ENCODE measurements around the gene WWC2. TPM values are rescaled to one million over a fixed set of nuclear protein-coding genes. Genes with fewer than 3 reads are reported as not detected.

Gene WWC2
- total RNA-seq, 1 experiment from 2014 or later, result 80.3 TPM

- TF ChIP-seq TCF7L2 (IDR thresholded peaks at IDR 0.05; ENCODE audit: low read depth, low read length), result no peak
- TF ChIP-seq POLR2AphosphoS5 (IDR thresholded peaks at IDR 0.05; ENCODE audit: low read depth, low read length), result no peak
- TF ChIP-seq CTCF (IDR thresholded peaks at IDR 0.05), result peak; percentile 31; the same call in 1 of the 2 replicates
- no peak overlapping the region for H3K27ac ChIP-seq (ENCODE audit: low read length)
- H3K27me3 ChIP-seq (ENCODE audit: control insufficient read depth, insufficient read depth, low read length), result no peaks in the 10 kb centered on the region
- no peaks in the 10 kb centered on the region for H3K36me3 ChIP-seq (ENCODE audit: control insufficient read depth, insufficient read depth, low read length)
- no peak for DNase-seq (ENCODE audit: low read depth, low spot score)
- POLR2A ChIA-PET, result no interaction called here
- H3K9me3 ChIP-seq (ENCODE audit: control insufficient read depth, insufficient read depth, low read depth, low read length), result no peaks in the 10 kb centered on the region
- no peak overlapping the region for H3K4me3 ChIP-seq (ENCODE audit: low read depth in 2 of 2, low read length in 2 of 2)
- intact Hi-C loops (cut with micrococcal nuclease; ENCODE audit: unreplicated experiment), result no loop called here
- no TSS peak for BruUV-seq (replicated peaks)
- peaks cover 22% of the 10 kb centered on the region for H3K4me1 ChIP-seq (ENCODE audit: control insufficient read depth, insufficient read depth, low read length)
- CTCF ChIA-PET, result no interaction called here
- in situ Hi-C loops (cut with HindIII; ENCODE audit: low pct_unique_long_range_greater_than_20kb, low sequenced_read_pairs), result no loop called here
- ATAC-seq, result no peak
Observed at GRCh38 chr4:183107891-183108459, 8.9 kb downstream of the WWC2 start.

- intact Hi-C loops (cut with micrococcal nuclease; ENCODE audit: unreplicated experiment) (no loop called here), in situ Hi-C loops (cut with HindIII; ENCODE audit: low pct_unique_long_range_greater_than_20kb, low sequenced_read_pairs) (no loop called here)
- TF ChIP-seq REST (IDR thresholded peaks at IDR 0.05; ENCODE audit: insufficient read depth in 1 of 2, low read depth in 2 of 2, low read length in 1 of 2), result no peak
- TF ChIP-seq CTCF (IDR thresholded peaks at IDR 0.05), result no peak
- no peak for TF ChIP-seq POLR2AphosphoS5 (IDR thresholded peaks at IDR 0.05; ENCODE audit: low read depth, low read length)
- TF ChIP-seq SIN3A (IDR thresholded peaks at IDR 0.05; ENCODE audit: borderline replicate concordance, insufficient read depth, low read depth, low read length), result no peak
- no peak for TF ChIP-seq TCF7L2 (IDR thresholded peaks at IDR 0.05; ENCODE audit: low read depth, low read length)
- no peak for DNase-seq (ENCODE audit: low read depth, low spot score)
- ChIA-PET POLR2A (no interaction called here), CTCF (interaction anchor here (0.6 kb wide), 1 partner anchor 106 kb away, joined by 4 read pairs; no protein-coding TSS in a partner anchor)
- ATAC-seq, result no peak
- Histone ChIP-seq H3K9me3 (ENCODE audit: control insufficient read depth, insufficient read depth, low read depth, low read length) (no peaks in the 10 kb centered on the region), H3K4me3 (ENCODE audit: low read depth in 2 of 2, low read length in 2 of 2) (no peak overlapping the region), H3K27ac (ENCODE audit: low read length) (no peak overlapping the region), H3K4me1 (ENCODE audit: control insufficient read depth, insufficient read depth, low read length) (peaks cover 35% of the 10 kb centered on the region), H3K27me3 (ENCODE audit: control insufficient read depth, insufficient read depth, low read length) (no peaks in the 10 kb centered on the region), H3K36me3 (ENCODE audit: control insufficient read depth, insufficient read depth, low read length) (no peaks in the 10 kb centered on the region)
- no TSS peak for BruUV-seq (replicated peaks)
Observed at GRCh38 chr4:183110244-183110643, 11.2 kb downstream of the WWC2 start.
